Inflammatory macrophage treated with lipopolysaccharide for 4 hours (primary cell): ENCODE results near the gene METTL24.
"Not testable (repeated sequence)": the region's sequence is repeated elsewhere in the genome, so short reads cannot be mapped to it uniquely, and the experiment has no call there.

ENCODE experiments used
- DNase-seq: peaks from one replicate; pipeline ENCODE4 v3.0.0-alpha.2; 2020

METTL24 gene

DNA sequence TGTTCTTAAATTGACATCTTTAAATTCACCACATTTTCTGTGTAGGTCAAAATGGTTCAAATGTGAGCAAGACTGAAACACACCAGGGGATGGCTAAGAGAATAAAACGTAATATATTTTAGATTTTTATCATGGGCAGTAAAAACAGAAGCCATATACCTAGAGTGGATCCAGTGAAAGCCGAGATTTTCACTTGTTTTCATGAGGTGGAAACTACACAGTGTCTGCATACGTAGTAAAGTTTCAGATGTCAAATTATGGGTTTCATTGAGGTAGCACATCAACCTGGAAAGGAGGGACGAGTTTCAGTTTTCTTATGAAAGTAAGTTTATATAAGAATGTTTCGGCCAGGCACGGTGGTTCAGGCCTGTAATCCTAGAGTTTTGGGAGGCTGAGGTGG, 25.9 kb downstream of the METTL24 start:
- DNase-seq: no peak

DNA sequence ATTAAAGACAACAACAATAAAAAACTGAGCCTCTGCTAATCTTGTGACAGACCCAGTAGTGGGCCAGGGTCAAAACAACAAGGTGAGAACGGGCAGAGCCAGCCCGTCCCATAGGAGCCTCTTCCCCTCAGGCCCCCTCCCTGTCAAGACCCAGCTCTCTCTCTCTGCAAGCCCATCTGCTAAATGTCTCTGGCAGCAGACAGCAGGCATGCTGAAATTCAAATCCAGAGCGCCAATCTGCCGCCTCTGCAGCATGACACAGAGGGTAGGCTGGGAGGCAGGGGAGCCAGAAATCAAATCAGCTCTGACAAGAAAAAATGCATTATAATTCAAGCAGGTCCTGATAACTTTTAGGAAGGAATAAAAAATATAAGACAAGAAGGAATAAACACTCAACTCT, 26.3 kb downstream of the METTL24 start:
- DNase-seq: no peak

GRCh38 chr6:110331390-110331789, 26.8 kb downstream of the METTL24 start:
- no peak for DNase-seq

DNA sequence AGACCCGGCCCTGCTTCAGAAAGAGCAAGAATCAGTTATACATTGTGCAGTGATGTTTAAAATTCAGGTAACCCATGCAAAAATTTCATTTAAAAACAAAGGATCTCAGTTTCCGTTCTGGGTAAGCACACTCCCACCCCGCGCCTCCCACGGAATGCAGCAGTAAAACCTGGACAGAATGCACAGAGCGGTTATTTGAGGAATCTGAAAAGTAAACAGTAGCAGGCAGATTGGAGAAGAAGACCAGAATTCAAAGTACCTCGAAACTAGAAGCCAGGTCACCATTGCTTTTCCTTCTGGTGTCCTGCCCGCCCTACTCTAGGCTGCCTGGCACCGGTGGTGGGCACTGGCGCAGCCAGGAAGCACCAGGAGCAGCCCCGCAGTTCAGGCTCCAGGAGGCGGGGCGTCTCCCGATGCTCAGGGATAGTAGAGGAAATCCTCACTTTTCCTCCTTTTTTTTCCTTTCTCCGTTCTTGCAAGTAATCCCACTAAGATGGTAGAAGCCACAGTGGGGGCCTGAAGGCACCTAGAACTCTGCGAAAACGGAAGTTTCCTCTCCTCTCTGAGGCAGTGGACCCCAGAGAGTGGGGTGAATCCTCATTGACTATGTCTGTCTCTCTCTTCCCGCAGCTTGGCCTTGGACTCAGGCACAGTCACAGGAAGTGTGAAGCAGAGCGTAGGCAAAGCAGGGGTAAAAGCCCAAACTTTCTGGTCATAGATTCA, 28.3 kb downstream of the METTL24 start:
- DNase-seq: no peak

DNA sequence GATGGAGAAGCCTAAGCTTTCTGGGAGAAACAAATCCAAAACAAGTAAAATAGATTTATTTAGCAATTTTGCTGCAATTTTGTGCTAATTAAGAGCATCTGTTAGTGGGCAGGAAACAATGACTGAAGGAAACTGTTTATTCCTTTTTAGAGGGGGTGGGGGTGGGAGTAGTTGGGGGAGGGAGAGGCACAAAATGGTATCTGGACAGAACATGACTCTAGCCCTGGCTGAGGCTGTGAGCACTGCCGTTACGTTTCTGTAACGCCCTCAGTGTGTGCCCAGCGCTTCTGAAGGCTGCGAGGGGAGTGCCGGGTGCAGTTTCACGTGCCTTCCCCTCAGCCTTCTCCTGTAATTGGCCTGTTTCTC, 28.8 kb downstream of the METTL24 start:
- no peak for DNase-seq

DNA sequence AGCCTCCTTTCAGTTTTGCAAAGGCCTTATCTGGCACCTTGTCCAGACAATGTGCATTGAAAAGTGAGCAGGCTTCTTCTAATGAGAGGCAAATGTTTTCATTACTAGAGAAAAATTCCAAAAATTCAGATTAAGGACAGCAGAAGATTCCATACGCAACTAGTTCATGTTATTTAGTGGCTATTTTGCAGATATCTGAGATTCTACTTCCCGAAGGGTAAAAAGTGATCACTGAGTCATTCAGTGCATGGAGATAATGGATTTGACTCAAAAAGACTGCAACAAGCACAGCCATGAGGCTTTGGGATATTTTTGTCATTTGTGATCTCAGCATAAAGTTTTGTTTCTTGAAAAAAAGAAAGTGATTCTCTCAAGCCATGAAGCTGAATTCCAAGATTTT, 29.9 kb downstream of the METTL24 start:
- no peak for DNase-seq

GRCh38 chr6:110327391-110327790, 30.8 kb downstream of the METTL24 start:
- no peak for DNase-seq

GRCh38 chr6:110326609-110327008, 31.5 kb downstream of the METTL24 start:
- no peak for DNase-seq

DNA sequence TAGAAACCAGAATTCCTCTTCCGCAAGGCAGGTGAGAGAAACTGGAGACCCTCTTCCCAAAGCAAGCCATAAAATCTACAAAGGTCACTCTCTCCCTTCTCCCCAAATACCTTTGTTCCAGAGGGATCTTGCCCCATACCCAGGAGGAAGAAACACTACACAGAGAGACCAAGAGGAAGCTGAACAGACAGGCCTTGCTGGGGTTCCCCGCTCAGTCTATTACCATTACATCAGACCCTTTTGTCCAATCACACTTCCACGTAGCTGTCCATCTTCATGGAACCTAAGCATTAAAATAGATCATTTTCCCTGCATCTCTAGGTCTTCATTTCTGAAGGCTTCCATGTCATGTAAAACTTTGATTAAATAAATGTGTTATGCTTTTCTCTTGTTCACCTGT, 32.1 kb downstream of the METTL24 start:
- DNase-seq: peak; percentile 46

DNA sequence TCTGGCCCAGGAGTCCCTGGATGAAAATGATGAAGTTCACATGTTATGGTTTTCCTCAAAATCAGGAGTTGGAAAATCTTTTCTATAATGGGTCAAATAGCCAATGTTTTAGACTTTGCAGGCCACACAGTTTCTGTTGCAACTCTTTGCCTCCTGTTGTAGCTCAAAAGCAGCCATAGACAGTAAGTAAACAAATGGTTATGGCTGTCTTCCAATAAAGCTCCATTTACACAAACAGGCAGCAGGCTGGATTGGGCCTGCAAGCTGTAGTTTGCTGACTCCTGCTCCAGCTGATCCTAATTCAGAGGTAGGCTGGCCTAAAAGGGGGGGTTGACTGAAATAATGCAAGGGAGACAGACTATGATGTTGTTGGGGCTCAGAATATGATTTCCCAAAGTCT, 33.0 kb downstream of the METTL24 start:
- DNase-seq: no peak

GRCh38 chr6:110324548-110324947, 33.6 kb downstream of the METTL24 start:
- no peak for DNase-seq

GRCh38 chr6:110323258-110323657, 34.9 kb downstream of the METTL24 start:
- DNase-seq: no peak

DNA sequence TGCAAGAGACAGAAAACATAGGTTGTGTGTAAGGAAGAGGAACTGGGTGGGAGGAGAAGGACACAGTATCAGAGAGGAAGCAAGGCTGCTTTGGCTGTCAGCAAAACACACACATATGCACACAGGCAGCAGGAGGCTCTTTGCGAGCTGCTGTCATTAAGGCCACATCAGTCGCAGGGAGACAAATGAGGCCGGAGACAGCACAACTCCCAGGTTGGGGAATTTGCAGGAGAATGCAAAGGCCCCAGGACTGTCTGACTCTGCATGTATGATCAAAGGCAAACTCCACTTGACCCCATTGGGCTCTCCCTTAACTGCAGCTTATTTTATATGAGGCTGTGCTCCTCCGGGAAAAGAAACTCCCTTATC, 35.3 kb downstream of the METTL24 start:
- peak; percentile 44 for DNase-seq

GRCh38 chr6:110322151-110322873, 35.8 kb downstream of the METTL24 start:
- DNase-seq: peak; percentile 30

- DNase-seq: no peak
Measured at GRCh38 chr6:110320307-110320706, 37.8 kb downstream of the METTL24 start.

DNA sequence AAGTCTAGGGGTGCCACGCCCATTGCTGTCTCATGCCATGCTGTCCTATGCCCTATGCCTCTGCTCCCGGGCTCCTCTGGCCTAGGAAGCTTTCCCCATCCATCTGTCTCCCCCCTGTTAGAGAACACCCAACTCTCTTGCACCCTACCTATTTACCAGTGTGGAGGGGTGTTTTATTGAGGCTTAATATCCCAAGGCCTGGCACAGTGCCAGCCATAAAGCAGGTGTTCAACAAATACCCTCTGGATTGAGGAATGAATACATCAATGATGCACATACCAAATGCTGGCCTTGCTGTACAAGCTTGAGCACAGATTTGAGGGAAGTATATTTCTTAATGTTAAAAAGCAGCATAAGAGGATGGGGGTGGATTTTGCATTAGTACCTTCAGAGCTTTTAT, 38.3 kb downstream of the METTL24 start:
- no peak for DNase-seq

DNA sequence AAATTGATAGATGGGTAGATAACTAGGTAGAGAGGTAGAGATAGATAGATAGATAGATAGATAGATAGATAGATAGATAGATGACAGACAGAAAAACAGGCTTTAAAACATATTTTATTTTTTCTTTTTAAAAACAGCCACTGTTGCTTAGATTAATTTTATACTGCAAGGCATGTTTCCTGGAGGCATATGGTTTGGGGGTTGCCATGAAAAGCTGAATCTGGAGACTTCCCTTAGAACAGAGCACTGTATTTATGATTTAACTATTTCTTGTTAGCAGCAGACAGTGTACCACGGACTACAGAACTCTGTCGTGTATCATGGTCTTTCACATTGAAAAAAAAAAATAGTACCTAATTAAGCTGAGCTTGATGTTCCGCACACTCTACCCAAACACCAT, 38.8 kb downstream of the METTL24 start:
- no peak for DNase-seq

GRCh38 chr6:110318971-110319370, 39.2 kb downstream of the METTL24 start:
- DNase-seq: no peak

GRCh38 chr6:110317646-110318045, 40.5 kb downstream of the METTL24 start:
- DNase-seq: no peak

DNA sequence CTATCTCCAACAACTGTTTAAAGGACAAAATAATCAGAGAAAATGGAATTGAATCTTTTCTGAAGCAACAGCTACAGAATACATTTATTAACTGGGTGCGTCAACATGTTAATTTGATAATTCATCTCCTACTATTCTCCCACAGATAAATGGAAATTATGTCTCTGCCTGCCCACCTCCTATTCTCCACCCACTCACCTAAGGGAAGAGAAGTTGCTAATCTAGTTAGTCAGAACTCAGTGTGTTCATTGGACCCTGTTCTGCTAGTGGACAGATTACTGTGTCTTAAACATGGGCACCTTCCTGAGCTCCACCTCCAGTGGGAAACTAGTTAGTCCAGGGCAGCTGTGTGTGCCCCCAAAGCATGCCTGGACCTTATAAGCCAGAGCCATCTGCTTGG, 41.0 kb downstream of the METTL24 start:
- DNase-seq: no peak

GRCh38 chr6:110315869-110316398, 42.2 kb downstream of the METTL24 start:
- no peak for DNase-seq

GRCh38 chr6:110315207-110315868, 42.8 kb downstream of the METTL24 start:
- DNase-seq: no peak

- no peak for DNase-seq
Measured at GRCh38 chr6:110310861-110311446, 47.2 kb downstream of the METTL24 start.

- DNase-seq: not testable (repeated sequence)
Measured at GRCh38 chr6:110309432-110309831, 48.7 kb downstream of the METTL24 start.
